Measurements from ENCODE around the gene EIPR1. TPM values are rescaled to one million over a fixed set of nuclear protein-coding genes. Genes with fewer than 3 reads are reported as not detected.

The EIPR1 gene
- total and polyA plus RNA-seq, 2 experiments from 2014 or later: 23.2 to 28.2 TPM

DNA sequence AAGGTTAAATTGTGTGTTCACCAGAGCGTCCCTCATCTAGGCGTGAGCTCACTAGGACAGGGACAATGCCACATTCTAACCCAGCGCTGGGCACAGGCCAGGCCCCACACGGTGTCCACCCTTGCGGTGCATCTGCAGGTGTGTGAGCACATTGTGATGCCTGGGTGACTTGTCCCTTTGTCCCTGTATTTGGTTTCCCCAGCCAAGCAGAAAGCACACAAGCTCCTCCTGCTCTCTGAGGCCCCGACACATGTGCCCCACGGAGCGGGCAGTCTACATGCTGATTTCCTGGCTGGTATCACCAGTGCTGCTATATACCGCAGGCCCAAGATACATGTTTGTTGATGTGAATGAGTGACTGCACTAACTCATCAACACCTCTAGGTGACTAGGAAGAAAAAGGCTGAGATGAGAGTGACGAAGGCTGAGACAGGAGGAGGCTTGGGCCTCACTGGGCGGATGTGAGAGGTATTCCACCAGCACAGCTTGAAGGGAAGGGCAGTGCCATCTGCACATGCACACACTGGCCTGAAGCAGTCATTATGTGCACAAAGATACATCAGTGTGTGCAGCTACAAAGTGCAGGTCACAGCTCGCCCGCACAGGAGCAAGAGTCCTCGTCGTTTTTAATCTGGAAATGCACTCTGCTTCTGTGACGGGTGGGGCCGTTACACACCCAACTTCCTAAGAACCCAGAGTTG lies 205.9 kb downstream of the EIPR1 start:
- Histone ChIP-seq H3K9me3 (ENCODE audit: low read depth) (no peaks in the 10 kb centered on the region), H3K27me3 (no peaks in the 10 kb centered on the region), H3K4me3 (no peak overlapping the region), H3K36me3 (no peaks in the 10 kb centered on the region), H3K27ac (no peak overlapping the region), H3K4me1 (ENCODE audit: low read depth) (no peaks in the 10 kb centered on the region)
- no peak for TF ChIP-seq CTCF (IDR thresholded peaks at IDR 0.05; ENCODE audit: low read depth, low read length)
- no peak for DNase-seq (ENCODE audit: low read depth in 1 of 2, low spot score in 1 of 2)

GRCh38 chr2:3170792-3171455 lies 206.7 kb downstream of the EIPR1 start:
- Histone ChIP-seq H3K27ac (no peak overlapping the region), H3K36me3 (no peaks in the 10 kb centered on the region), H3K27me3 (no peaks in the 10 kb centered on the region), H3K4me1 (ENCODE audit: low read depth) (no peaks in the 10 kb centered on the region), H3K9me3 (ENCODE audit: low read depth) (no peaks in the 10 kb centered on the region), H3K4me3 (no peak overlapping the region)
- TF ChIP-seq CTCF (IDR thresholded peaks at IDR 0.05; ENCODE audit: low read depth, low read length): no peak
- no peak for DNase-seq (ENCODE audit: low read depth in 1 of 2, low spot score in 1 of 2)

GRCh38 chr2:3169106-3169870 lies 208.3 kb downstream of the EIPR1 start:
- Histone ChIP-seq H3K9me3 (ENCODE audit: low read depth) (no peaks in the 10 kb centered on the region), H3K4me1 (ENCODE audit: low read depth) (no peaks in the 10 kb centered on the region), H3K27me3 (no peaks in the 10 kb centered on the region), H3K27ac (no peak overlapping the region), H3K4me3 (no peak overlapping the region), H3K36me3 (no peaks in the 10 kb centered on the region)
- DNase-seq (ENCODE audit: low read depth in 1 of 2, low spot score in 1 of 2): peak in 1 of 2 donors; percentile 18
- no peak for TF ChIP-seq CTCF (IDR thresholded peaks at IDR 0.05; ENCODE audit: low read depth, low read length)

- Histone ChIP-seq H3K4me1 (ENCODE audit: low read depth) (no peaks in the 10 kb centered on the region), H3K27ac (no peak overlapping the region), H3K36me3 (no peaks in the 10 kb centered on the region), H3K4me3 (no peak overlapping the region), H3K9me3 (ENCODE audit: low read depth) (no peaks in the 10 kb centered on the region), H3K27me3 (no peaks in the 10 kb centered on the region)
- peak in 1 of 2 donors; percentile 36 for DNase-seq (ENCODE audit: low read depth in 1 of 2, low spot score in 1 of 2)
- TF ChIP-seq CTCF (IDR thresholded peaks at IDR 0.05; ENCODE audit: low read depth, low read length): no peak
Measured at GRCh38 chr2:3168230-3168891, 209.3 kb downstream of the EIPR1 start.

DNA sequence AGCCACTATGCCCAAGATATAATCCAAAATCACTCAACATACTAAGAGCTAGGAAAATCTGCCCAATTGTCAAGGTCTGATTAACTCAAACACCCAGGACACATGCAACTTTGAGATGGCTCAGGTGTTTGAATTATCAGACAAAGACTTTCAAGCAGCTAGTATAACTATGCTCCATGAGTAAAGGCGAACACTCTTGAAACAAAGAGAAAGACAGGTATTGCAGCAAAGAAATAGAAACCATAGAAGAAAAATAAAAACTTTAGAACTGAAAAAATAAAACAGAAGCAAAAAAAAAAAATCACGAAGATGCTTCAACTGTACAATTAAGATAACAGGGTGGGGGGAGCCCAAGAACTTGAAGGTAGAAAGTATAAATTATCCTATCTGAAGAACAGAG lies 214.2 kb downstream of the EIPR1 start:
- no peak overlapping the region for H3K27ac ChIP-seq
- H3K27me3 ChIP-seq: no peaks in the 10 kb centered on the region
- no peak overlapping the region for H3K4me3 ChIP-seq
- TF ChIP-seq CTCF (IDR thresholded peaks at IDR 0.05; ENCODE audit: low read depth, low read length): no peak
- H3K36me3 ChIP-seq: no peaks in the 10 kb centered on the region
- no peaks in the 10 kb centered on the region for H3K9me3 ChIP-seq (ENCODE audit: low read depth)
- no peak for DNase-seq (ENCODE audit: low read depth in 1 of 2, low spot score in 1 of 2)
- H3K4me1 ChIP-seq (ENCODE audit: low read depth): no peaks in the 10 kb centered on the region

All from cardiac muscle cell (in vitro differentiated cells and primary cell).